ENCODE results near the gene NUP93.
A peak's percentile ranks its signal among the peaks of the same experiment; 100 is the strongest.
"Not testable (repeated sequence)": the region's sequence is repeated elsewhere in the genome, so short reads cannot be mapped to it uniquely, and the experiment has no call there.

Gene NUP93

DNA sequence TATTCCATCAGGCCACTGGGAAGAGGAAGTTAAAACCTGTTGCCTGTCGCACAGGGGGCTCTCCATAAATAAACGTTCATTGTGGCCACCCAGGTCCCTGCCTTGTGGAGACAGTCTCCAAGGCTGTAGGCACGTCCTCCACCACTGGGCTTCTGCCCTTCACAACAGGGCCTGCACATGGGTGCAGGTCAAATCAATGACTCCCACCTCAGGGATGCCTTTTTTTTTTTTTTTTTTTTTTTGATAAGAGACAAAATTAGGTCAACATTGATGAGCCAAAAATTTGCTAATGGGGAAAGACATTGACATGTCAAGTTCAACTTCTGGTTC is 122.4 kb downstream of the NUP93 start:
- DNase-seq: no peak

DNA sequence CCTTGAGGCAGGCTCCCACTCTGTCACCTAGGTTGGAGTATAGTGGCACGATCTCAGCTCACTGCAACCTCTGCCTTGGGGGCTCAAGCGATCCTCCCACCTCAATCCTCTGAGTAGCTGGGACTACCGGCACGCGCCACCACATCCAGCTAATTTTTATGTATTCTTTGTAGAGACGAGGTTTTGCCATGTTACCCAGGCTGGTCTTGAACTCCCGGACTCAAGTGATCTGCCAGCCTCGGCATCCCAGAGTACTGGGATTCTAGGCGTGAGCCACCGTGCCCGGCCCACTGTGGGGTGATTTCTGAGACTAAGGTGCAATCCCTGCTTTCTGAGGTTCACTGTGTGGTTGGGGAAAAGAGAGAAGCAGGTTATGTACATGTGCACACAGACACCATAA is 123.0 kb downstream of the NUP93 start:
- no peak for DNase-seq

DNA sequence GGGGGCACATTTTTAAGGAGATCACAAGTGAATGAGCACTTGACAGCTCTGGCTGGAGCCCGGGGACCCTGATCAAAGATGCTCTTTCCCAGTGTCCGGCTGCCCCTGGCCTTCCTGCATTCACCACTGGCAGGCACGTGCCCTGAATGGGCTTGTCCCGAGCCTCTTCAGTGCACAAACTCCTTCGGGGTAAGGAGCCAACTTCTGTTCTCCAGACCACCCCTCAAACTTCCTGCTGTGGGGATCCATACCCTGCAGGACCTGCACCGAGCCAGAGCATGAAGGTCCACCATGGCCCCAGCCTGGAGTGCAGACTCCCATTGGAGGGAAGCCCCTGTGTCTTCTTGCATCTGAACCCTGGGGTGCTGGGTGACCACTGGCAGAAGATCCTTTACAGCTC is 125.3 kb downstream of the NUP93 start:
- no peak for DNase-seq

DNA sequence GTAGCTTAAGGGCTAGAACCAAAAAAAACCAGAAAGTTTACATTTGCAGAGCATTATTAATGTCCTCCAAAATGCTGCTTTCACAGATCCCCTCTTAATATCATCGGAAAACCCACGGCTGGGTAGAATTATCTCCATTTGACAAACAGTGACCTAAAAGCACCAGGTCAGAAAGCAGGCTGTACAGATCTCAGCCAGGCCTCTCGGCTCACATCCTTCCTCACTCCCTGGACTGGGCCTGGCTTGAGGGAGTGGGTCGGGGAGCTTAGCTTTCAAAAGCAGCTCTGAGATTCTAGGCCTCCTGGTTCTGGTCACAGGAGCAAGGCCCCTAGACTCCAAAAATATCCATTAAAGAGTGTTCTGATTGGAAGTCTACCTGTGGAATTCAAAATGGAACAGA is 126.0 kb downstream of the NUP93 start:
- DNase-seq: no peak

DNA sequence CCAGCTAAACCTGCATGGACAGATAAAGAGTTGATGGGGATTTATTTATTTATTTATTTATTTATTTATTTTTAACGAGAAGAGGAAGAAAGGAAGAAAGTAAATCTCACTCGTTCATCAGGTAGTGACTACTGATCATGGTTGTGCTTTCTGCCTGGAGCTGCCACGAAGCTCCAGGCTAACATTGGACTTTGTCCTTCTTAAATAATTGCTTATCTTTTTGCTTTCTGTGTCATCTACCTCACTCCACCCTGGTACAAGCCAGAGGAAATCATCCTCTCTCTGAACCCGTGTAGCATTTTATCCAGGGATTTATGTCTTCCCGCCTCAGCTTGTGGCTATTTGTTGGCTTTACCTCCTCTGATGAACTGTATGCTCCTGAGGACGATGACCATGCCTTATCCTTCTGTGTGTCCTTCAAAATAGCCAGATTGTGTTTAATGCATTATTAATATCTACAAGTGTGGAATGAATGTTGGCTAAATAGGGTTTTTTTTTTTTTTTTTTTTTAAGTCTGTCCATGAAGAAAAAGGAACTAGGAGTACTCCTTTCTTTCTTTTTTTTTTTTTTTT is 127.0 kb downstream of the NUP93 start:
- DNase-seq: peak; percentile 25

DNA sequence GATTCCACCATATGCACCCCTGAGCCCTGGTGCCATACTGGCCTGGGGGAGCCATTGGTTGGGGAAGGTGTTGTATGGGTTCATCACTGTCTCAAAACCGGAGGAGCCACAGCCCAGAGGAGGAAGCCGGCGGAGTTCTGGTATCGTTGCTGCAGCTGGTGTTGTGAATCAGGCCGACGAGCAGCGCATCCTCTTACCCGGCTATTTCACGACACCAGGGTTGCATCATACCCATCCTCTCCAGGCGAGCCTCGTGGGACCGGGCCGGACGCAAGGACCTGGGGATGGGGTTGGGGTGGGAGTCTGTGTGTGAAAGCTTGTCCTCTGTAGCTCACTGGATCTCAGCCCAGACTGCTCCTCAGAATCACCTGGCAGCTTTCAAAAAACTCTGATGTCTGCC is 128.4 kb downstream of the NUP93 start:
- peak; percentile 61 for DNase-seq

DNA sequence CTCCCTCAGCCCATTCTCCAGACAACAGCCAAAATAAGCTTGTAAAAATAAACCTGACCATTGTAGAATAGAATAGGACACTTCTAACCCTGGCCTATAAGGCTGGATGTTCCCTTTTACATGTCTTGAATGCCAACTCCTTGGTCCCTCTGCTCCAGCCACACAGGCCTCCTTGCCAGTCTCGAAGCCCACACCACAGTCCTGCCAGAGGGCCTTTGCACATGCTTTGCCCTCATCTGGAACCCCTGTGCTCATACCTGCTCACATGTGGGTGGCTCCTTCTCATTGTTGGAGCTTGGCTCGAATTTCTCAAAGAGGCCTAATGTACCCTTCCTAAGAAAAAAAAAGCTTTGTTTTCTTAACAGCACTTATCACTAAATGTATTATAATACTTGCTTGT is 129.7 kb downstream of the NUP93 start:
- DNase-seq: no peak

DNA sequence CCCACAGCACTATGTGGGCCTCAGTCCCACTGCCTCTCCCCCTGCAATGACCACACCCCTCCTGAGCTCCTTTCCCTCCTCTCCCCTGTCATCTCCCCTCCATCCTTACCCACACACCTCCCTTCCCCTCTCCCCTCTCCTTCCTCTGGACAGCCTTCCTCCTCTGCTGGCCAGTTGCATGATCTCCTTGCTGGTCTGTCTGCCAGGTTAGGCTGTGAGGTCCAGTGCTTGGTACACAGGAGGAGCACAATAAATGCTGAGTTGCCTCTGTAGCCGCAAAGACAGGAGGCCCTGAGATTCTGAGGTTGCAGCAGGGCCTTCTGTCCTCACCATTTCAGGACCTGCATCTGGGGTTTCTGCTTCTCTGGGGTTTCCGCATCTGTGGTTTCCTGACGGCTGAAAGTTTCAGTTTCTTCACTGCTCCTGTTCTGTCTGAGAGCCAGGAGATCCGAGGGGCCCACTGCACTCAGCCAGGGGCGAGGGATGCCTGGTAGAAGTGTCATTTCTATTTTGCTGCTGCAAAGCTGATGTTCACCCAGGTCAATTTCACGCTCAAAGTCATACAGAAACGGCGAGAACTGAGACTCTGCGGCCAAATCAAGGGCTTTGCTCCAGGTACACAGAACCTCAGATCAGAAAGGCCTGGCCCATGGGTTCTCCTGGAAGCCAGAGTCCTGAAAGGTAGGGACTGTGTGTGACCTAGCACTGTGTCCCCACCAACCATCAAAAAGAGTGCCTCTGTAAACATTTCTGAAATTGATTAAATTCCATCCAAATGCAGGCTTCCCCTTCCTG is 130.5 kb downstream of the NUP93 start:
- peak; percentile 36 for DNase-seq

DNA sequence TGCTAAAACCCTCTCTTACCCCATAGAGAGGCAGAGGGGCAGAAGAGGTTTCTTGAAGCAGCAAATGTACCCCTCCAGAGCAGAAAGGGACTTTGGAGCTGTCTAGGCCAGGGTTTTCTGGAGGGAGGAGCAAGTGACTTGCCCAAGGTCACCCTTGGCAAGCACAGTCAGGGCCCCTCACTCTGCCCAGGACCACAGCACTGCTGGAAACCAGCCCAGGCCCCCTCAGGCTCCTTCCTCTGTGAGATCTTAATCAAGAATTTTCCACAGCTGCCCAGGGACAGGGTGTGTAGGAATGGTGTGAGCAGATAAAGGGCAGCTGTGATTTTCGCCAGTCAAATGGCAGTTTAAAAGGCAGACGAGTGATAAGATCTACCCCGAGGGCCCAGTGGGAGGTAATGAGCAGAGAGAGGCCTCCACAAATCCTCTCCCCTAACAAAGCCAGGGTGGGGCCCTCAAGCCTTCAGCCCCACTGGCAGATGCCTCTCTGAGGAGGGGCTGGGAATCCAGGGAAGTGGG is 131.2 kb downstream of the NUP93 start:
- DNase-seq: no peak

DNA sequence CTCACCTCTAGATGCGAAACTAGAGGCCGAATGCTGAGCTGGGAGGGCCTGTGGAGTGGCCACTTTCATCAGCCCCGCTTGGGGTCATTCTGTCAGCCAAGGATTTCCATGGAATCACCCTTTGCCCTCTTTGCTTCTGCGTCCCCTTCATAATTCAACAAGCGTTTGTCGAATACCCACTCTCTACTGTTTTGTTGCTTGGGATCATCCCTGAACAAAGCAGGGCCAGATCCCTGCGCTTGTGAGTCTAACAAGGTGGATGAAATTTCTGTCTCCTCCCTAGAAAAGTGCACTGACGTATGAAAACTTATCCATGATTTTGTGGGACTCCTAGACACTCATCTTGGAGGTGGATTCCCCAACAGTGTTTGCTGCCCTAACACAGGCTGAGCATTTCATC is 131.8 kb downstream of the NUP93 start:
- DNase-seq: no peak

DNA sequence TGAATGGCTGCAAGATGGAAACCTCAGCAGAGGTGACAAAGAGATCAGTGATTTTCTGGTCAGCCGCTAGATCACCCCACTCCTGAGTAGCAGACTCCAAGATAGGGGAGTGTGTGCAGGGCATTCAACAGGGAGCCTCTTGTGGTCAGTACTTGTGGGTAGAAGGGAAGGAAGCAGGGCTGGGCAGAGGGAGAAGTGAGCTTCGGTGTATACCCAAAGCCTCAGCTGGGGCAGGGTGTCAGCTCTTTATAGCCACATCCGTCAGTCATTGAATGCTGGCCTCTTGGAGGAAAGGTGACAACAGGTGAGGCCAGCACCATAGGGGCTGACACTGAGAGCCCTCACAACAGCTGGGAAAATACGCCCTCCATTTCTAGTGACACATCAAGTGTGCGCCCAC is 132.8 kb downstream of the NUP93 start:
- peak; percentile 22 for DNase-seq

DNA sequence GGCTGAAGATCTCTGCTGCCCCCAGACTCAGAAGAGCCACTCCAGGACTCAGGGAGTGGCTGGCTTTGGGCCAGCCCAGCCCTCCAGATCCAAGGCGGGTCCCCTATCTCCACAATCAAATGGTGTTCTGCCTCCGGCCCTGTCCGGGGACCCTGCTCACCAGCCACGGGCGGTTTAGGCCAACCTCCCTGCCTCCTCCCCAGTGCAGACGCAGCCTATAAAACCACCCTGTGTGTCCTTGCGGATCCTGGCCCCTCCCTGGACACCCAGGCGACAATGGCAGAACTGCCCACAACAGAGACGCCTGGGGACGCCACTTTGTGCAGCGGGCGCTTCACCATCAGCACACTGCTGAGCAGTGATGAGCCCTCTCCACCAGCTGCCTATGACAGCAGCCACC is 135.0 kb downstream of the NUP93 start, which contains the start of gene SLC12A3:
TSS of gene SLC12A3 (plus strand) at position 248 of the 400 bp plus-strand sequence. CDS start at position 277, 29 bp downstream.
- DNase-seq: no peak

DNA sequence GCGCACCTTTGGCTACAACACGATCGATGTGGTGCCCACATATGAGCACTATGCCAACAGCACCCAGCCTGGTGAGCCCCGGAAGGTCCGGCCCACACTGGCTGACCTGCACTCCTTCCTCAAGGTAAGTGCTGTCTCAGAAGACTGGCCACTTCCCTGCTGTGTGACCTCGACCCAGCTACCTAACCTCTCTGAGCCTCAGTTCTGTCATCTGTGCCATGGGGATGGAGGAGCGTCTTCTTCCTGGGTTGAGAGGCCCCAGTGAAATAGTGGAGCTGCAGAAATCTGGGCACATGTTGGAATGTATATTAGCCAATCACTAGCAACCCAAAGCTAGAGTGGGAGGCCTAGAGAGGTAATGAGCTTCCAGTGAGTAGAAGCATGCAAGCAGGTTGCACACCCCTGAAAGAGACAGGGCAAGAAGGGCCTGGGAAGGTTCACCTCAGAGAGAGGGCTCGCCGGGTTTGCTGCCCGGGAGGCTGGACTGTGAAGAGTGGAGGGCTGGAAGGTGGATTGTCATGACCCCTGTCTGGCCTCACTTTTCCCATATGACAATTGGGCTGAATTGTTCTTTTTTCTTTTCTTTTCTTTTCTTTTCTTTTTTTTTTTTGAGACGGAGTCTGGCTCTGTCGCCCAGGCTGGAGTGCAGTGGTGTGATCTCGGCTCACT is 135.6 kb downstream of the NUP93 start:
- DNase-seq: no peak

DNA sequence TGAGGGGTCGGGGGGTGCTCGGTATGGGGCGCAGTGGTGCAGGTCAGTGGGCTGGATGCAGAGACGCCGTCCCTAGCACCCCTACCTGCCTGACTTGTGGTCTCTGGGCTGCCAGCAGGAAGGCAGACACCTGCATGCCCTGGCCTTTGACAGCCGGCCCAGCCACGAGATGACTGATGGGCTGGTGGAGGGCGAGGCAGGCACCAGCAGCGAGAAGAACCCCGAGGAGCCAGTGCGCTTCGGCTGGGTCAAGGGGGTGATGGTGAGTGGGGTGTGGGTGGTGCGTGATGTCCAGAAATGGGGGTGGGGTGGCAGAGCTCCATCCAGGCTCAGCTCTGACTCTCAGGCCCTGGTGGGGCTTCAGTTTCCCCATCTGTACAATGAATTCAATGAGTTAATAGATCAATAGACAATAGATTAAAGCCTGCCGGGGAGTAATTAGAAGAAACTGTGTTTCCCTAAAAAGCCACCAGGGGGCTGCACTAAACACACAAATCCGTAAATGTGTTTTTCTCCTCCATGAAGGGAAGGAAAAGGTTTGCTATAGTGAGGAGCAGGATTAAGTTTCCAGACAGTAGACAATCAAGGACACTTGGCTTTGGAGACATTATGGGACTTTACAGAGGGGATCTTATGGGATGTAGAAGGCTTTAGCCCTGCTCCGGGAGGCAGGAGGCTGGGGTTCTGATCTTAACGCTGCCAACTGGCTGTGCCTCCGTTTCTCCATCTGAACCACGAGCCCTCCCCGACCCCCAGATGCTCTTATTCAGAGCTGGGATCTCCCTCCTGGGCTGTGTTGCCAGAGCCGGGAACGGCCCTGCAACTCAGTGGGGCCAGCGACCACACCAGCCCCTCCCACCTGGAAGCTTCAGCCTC is 137.3 kb downstream of the NUP93 start:
- peak; percentile 67 for DNase-seq

DNA sequence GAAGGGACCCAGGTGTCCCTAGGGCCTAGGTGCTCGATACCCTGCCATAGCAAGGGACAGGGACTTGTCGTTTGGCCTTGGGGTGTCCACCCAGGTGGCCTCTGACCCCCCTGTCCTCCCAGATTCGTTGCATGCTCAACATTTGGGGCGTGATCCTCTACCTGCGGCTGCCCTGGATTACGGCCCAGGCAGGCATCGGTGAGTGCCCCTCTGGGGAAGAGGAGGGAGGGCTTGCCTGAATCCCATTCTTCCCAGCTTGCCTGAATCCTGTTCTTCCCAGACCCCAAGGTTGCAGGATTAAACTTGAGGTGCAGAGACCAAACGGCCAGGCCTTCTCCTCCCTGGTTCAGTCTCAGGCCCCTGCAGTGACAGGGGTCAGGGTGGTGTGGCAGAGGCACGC is 138.2 kb downstream of the NUP93 start:
- no peak for DNase-seq

DNA sequence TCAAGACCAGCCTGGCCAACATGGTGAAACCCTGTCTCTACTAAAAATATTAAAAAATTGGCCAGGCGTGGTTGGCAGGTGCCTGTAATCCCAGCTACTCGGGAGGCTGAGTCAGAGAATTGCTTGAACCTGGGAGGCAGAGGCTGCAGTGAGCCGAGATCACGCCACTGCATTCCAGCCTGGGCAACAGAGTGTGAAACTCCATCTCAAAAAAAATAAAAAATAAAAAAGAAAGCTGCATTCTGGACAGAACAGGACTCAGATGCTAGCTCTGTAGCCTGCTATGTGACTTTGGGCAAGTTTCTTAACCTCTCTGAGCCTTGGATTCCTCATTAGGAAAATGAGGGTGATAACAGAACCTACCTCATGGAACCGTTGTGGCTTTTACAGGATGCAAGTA is 138.8 kb downstream of the NUP93 start:
- DNase-seq: not testable (repeated sequence)

DNA sequence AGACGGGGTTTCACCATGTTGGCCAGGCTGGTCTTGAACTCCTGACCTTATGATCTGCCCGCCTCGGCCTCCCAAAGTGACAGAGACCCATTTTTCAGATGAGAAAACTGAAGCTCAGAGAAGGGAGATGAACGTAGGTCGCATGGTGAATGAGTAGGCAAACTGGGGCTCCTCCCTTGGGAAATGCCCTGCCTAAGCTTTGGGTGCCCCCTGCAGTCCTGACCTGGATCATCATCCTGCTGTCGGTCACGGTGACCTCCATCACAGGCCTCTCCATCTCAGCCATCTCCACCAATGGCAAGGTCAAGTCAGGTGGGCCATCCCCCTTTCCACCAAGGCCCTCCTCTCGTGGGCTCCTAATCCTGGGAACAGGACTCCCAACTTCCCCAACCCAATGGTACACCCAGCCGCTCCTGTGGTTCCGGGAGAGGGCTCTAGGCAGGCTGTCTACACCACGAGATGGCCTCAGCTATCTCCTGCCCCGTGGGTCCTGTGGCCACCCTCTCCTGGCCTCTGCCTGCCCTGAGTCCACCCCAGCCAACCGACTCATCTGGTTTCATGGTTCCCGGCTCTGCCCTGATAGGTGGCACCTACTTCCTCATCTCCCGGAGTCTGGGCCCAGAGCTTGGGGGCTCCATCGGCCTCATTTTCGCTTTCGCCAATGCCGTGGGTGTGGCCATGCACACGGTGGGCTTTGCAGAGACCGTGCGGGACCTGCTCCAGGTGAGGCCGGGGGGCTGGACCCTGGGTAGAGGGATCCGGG is 139.8 kb downstream of the NUP93 start:
- peak; percentile 68 for DNase-seq

DNA sequence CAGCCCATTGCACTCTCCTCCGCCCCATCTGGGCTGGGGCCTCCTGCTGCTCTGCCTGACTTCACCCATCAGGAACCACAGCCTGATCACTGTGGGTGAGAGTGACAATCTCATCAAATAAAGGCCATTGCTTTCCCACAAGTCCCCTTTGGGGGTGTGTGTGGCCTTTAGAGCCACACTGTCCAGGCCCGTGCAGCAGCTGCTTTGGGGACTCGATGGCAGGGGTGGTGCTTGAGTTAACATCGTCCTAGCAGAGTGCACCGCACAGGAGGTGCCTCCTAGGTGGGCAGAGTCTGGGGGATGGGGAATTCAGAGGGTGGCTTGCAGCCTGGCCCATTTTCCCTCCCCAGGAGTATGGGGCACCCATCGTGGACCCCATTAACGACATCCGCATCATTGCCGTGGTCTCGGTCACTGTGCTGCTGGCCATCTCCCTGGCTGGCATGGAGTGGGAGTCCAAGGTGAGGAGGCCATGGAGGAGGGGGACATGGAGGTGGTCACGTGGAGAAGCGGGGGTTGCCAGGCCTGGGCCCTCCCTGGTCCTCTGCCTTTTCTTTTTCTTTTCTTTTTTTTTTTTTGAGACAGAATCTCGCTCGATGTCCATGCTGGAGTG is 140.5 kb downstream of the NUP93 start:
- peak; percentile 11 for DNase-seq

DNA sequence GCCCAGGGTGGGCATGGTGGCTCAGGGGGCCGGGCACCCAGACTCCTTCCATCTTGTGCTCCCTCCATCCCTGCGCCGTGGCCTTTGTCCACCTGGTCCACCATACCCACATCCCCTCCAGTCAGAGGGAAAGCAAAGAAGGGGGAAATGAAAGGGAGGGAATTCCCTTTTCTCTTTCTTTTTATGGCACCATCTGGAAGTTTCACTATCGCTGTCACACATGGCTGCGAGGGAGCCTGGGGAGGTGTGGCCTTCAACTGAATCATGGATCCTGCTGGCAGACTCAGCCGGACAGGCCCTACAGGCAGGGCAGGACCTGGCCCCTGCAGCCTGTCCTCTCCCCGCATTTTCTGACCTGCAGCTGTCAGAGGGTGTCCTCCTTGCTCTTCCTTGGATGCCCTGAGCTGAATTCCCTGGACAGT is 141.3 kb downstream of the NUP93 start:
- DNase-seq: peak; percentile 90

DNA sequence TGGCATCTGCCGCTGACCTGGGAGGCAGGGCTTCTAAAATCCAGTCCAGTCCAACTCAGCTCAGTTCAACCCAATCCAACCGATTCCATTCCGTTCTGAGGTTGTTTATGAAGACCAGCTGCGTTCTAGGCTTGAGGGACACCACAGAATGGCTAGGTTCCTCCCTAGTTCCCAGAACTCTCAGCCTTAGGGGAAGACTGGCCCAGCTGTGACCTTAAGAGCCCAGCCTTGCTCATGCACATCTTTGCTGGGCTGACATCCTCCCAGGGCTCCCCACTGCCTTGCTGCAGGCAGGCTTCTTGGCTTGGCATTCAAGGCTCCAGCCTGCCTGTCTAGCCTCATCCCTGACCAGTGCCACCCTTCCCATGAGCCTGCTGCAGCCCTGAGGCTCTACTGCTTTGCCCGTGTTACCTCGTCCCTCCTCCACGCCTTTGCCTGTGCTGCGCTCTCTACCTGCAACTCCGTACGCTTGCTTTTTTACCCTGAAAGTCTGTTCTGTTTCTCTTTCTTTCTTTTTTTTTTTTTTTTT is 143.0 kb downstream of the NUP93 start:
- DNase-seq: peak; percentile 52

DNA sequence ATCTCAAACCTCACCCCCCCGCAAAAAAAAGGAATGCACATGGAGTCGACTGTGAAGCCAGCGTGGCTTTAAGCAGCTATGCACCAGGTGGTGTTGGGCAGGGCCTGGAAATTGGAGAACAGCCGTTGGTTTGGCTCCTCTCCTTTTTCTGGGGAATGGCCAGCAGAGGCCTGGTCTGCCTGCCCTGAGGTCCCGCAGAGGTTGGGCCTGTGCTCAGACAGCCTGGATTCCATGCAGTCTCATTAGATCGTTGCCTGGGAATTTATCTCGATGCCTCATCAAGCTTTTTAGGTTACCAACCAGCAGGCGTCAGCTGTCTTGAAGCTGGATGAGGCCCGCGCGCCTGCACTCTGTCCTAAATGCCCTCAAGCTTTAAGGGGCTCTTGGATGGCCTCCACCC is 144.9 kb downstream of the NUP93 start:
- no peak for DNase-seq
